HG03521 (cell line): ENCODE data around the gene OARD1.

Experiments
- ATAC-seq: cut with Tn5 transposase; IDR thresholded peaks from one replicate; pipeline ENCODE4 v1.9.1; 2021; ENCODE audit warnings: mild to moderate bottlenecking, moderate library complexity; ENCODE audit not compliant: unreplicated experiment

The OARD1 gene

DNA sequence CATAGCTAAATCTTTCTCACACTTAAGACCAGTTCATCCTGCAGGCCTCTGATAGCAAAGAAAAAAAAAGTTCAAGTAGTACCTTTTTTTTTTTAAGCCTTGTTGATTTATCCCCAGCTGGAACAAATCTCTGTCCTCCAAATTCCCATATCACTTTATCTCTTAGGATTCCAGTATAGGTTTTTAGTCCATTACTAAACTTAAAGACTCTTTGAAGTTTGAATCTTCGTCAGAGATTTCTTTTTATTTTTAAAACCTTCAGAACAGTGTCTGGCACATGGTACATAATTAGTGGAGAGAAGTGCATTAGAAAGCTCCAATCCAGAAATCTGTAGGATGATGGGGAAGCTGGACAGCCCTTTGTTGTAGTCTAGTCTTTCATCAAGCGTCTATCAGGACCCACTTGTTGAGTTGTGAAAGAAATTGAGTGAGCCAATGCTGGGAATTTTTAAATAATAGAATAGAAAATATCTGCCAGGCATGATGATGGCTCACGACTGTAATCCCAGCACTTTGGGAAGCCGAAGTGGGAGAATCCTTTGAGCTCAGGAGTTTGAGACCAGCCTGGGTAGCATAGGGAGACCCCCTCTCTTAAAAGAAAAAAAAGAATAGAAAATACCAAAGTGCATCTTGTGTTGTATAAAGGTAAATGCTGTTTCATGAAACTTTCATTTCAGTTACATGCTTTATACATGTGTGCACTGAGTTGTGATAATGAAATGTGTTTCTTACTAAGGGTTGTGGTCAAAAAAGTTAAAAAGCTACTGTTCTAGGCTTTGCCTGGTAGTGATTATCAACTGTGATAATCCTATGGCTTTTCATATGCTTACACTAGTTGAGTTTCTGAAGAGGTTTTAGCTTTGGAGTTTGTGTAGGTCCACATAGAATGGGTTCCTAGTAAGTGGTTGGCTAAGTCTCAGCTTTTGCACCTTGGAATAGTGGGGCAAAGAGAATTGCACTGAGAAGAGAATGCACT lies 3.8 kb upstream of the OARD1 start:
- ATAC-seq = no peak

DNA sequence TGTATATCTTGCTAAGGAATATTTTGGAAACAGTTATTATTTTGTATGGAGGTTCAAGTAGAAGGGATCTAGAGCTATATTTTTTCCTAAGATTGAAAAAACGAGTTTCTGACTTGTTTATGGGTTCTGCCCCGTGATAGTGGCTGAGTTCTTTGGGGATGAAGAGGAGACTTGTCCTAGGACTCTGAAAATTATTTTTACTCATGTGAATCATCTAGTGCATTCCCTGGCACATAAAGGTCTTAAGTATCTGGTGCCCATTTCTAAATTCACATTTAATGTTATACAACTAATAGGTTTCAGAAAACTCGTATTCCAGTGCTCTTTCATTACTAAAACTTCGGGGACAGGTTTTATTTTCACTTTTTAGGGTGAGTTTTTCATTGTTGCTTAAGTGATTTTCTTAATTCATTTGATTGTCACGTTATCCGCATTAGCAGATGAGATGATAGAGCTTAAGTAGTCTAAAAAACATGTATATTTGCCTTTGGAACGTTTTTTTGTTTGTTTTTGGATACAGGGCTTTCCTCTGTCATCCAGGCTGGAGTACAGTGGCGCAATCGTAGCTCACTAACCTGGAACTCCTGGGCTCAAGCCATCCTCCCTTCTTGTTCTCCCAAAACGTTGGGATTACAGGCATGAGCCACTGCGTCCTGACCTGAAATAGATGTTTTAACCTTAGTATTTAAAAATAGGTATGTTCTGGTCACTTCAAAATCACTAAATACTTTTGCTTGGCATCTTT lies 2.7 kb upstream of the OARD1 start:
- no peak for ATAC-seq

DNA sequence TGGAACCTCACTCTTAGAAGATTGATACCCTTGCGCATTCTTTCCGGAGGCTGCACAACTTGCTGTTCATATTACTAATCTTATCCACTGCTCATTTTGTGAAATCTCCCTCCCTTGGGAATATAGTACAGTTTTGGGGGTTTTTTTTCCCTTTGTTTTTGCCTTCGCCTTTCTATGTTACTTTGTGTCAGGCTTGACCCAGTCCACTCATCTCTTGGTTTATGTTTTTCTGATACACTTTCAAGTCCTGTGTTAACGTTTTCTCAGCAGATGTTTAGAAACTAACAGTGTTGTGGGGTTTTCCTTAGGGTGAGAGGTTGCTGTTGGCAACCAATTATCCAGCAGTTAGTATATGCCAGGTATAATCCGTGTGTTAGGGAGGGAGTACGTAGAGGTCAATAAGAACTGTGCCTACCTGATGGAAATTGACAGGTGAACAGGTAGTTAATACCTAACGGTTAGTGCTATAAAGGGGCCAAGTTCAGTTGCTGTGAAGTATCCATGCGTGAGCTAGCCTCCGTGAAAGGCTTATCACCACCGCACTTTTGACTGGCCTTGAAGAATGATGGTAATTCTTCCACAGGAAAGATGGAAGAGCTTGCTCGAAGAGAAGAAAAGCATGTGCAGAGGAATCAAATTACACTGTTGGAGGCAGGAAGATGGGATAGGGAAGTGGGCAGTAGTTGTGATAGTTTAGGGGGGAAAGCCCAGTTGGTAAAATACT lies 2.0 kb upstream of the OARD1 start:
- ATAC-seq = no peak

DNA sequence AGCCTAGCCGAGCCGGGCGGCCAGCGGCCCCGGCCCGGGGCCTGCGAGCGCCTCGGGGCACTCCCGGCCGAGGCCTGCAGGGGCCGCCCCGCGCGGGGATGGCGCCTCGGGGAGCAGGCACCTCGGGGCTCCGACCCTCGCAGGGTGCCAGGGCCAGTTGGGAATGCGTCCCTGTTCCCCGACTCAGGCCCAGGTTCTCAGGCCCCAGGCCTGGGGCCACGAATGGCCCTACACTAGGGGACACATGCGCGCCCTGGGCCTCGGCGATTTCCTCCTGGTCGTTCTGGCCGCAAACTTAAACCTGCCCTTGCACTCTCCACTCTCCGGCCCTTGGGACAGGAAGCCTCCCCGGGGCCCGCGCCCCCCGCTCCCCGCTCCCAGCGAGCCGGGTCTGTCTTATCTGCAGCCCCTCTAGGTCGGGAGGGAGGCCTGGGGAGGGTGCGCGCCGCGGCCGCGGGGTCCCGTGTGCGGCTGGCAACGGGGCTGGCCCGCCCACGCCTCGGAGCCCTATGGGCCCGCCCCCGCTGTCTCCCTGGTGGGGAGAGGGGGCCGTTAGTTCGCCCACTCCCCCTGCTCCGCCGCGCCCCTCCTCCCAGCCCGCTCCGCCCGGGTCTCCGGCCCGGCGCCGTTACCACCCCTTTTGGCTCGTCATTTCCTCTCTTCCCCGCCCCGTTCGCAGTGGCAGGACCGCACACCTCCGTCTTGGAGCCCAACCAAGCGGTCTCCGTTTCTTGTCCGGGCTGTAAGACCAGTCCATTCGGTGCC lies 1.2 kb upstream of the OARD1 start:
- ATAC-seq = peak; percentile 28

DNA sequence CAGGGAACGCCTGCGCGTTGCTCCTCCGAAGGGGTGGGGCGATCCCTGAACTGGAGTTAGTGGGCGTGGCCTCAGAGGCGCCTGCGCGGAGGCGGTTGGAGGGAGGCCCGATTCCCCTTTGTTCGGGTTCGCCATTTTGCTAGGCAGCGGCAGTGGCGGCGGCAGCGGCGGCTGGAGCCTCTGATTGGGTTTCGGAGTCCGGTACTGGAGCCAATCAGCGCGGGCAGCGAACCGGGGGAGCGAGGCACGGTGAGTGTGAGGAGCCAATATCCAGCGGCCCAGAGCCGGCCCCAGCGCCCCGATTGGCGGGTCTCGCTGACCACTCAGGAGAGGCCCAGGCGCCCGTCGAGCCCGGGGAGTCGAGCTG lies 663 bp upstream of the OARD1 start, which contains the start of gene NFYA:
Gene NFYA, plus strand, starts transcription at position 139 of the 367 bp plus-strand sequence. CDS start 6,116 bp downstream, outside the sequence.
- ATAC-seq = peak; percentile 57

DNA sequence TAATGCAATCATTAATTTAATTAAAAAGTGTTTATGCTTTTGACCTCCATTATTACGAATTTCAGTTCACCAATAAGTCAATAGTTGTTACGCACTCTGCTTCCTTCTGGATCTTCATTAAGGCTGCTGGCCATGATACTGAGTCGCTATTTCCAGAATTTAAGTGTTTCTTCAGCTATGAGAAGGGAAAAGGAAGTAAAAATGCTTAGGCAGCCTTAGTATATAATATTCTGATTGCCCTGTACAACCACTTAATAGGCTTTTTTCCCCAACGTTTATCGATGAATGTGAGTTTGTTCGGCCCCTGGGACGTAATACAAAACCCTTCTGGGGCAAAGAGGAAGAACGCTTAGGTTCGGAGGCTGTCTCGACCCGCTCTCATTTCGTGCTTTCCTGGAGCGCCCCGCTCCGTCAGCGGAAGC lies 644 bp downstream of the OARD1 start:
- ATAC-seq = peak; percentile 5

DNA sequence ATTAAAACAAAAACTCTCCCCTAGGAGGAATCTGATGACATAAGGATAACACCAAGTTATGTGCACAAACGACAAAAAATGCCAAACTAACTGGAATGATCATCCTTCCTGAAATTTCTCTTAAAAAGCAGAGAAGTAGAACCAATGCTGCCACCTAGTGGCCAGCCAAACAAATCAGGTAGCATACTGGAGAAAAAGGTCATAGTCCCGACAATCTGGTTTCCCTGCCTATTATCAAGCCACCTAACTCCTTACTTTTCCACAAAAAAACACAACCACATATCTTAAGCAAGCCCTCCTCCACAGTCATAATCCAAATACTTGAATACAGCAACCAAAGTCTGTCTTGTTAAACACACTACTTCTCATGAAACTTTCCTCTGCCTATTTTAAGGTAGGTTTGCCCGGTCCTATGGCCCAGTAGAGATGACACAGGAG lies 5.3 kb downstream of the OARD1 start:
- ATAC-seq = no peak

DNA sequence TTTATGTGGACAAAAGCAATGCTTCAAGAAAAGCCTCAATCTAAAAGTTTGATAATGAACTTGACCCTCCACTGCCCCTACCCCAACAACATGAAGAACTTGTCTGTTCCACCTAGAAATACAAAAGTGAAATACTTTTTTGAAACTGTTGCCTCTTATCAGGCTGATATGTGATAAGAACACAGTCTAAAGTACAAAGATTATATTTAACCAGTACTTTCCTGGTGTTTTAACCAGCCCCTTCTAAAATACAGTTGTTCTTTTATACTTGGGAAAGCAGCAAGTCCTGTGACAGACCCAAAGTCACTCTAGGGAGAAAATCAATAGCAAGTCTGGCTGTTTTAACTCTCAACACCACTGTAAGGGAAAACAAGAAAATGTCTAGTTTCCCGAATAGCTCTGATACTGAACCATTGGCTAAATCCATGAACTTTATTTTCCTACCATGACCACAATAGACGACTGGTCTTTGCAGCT lies 6.6 kb downstream of the OARD1 start:
- ATAC-seq = no peak

DNA sequence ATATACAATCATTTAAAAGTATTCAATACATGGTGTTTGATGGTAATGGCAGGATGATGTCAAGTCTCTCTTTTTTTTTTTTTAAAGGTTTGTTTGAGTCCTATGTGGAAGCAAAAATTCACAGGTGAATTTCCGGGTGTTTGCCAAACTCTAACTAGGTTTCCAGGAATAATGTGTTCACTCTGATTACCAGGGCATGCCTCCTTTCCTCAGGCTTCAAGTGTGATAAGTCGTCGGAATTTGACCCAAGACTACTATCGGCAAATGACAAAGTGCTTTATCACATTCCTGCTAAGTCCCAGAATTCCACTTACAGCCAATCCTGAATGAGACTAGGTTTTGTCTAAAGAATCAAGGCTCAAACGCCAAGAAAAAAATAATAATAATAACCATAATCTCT lies 7.3 kb downstream of the OARD1 start:
- ATAC-seq = no peak

DNA sequence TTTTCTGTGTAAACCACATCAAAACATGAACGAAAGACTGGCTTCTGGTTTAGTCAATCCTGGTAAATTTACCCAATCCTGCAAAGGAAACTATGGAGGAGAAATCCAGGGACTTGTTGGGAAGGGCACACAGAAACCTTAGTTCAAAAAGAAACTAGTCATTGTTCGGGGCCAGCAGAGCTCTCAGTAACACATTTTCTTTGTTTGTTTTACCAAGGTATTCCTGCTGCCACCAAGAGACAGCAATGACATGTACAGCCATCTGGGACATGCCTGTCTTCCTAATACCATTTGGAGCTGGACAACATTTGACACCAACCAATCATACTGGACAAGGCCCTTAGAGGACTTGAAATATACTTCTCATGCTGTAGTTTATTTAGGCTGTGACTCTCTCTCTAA lies 8.3 kb downstream of the OARD1 start:
- no peak for ATAC-seq

DNA sequence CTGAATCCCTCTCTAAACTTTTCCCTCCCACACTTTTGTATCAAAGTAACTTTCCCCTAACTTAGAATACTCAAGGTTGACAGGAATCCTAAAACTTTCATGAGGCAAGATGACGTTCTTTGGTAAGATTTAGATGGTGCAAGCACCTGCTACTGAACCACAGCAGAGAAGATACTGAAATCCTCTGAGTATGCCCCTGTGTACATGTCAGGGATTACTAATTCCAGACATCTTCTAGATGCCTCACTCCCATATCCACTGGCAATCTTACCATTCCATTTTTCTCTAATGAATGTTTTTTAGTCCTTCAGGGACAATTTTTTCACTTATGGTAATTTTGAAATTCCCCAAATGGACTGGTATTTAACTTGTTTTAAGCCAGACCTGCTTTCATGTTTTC lies 10.1 kb downstream of the OARD1 start:
- ATAC-seq = no peak

DNA sequence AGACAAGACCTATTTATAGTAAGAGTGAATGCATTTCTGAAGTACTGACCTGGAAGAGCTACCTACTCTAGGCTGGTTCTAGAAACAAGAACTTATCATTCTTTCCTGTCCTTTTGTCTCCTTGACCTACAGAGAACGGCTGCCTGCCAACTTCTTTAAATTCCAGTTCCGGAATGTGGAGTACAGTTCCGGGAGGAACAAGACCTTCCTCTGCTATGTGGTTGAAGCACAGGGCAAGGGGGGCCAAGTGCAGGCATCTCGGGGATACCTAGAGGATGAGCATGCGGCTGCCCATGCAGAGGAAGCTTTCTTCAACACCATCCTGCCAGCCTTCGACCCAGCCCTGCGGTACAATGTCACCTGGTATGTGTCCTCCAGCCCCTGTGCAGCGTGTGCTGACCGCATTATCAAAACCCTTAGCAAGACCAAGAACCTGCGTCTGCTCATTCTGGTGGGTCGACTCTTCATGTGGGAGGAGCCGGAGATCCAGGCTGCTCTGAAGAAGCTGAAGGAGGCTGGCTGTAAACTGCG lies 10.9 kb downstream of the OARD1 start:
- ATAC-seq = no peak

DNA sequence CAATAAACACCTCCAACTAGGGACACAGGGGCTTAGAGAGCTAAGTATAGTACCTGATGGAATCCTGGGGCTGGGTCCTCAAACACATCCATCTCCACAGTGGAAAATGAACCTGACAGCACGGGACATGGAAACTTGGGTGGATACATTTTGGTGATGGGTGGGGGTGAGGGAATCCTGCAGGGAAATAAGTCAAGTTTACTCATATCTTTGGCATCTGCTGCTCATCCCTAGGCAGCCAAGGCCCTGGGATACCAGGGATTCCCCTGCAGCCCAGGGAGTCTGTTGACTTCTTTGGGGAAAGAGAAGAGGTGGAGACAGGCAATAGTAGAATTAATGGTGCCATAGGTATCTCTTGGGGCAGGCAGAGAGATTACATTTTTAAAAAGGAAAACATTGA lies 12.6 kb downstream of the OARD1 start:
- no peak for ATAC-seq

DNA sequence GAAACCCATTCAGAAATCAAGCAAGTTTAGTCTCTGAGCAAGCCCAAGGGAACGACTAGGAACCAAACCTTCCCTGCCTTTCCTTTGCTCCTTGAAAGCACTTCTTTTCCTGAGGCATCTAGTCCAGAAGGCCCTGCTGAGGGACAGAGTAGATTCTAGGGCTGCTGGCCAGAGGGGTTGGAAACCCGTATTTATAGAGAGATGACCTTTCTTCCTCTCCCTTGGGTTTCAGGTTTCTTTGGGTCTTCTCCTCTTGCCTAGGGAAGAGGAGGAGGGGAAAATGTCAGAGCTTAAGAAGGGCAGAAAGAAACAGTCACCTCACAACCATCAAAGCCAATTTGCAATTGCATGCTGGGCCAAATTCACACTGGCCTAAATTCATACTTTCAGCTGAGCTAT lies 13.4 kb downstream of the OARD1 start:
- no peak for ATAC-seq

DNA sequence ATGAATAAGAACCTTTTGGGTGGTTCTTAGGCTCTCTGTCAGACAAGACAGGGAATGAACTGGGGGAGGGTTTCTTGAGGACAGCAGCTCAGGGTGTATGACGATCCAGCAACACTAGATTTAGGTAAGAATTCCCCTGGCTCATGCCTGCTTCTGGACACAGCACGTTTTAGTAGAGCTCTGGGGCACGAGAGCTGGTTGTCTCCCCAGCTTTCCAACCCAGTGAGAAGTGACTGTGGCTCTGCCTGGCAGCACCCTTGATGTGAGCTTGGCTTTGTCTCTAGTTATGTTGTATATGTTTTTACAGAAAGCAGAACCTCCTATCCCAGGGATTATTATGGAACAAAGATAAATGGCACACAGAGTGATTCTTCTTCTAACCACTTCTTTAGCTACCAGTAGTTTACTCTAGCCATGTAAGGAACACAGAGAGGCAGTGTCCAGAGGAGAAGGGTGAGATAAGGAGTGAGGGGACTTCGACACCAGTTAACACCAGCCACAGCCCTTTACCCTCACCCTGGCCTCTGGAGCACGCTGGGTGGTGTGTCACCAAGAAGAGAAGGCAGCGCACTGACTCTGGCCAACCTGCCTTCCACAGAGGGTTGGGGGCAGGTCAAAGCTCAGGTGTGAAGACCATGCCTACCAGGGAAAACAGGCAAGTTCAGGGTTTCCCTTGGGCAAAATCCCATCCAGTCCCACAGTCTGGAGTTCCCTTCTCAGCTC lies 15.2 kb downstream of the OARD1 start:
- ATAC-seq = no peak

DNA sequence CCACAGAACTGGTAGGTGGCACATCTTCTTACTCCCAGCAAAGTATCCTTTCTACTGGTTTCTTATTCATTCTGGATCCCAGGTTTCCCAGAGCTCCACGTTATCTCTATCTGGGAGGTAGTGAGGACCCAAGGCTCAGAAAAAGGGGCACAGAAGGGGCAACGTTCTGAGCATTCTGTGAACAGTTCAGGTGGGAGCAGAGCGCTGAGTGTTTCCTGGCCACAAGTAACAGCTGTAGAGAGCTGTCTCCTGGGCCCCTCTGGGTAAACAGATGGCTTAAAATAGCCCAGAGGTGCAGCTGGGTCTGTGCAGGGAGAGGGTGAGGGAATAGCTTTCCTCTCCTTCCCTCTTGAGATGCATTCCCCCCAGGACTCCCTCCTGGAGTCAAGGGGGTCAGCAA lies 17.0 kb downstream of the OARD1 start:
- ATAC-seq = no peak

DNA sequence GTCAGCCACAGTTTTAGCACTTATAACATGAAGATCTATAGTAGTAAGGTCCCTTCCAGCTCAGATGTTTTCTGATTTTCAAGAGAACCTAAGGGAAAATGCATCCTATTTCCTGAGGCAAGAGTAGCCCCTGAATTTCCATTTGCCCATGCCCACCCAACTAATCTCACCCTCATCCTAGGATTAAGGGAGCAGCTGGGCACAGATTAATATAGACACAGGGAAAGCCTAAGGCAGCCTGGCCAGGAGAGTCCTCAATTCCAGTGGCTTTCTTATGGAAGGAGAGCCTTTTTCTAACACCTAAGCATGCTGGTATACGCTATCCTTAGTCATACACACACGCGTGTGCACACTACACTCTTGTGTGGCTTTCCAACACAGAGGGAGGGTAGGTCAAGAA lies 17.6 kb downstream of the OARD1 start:
- ATAC-seq = no peak

DNA sequence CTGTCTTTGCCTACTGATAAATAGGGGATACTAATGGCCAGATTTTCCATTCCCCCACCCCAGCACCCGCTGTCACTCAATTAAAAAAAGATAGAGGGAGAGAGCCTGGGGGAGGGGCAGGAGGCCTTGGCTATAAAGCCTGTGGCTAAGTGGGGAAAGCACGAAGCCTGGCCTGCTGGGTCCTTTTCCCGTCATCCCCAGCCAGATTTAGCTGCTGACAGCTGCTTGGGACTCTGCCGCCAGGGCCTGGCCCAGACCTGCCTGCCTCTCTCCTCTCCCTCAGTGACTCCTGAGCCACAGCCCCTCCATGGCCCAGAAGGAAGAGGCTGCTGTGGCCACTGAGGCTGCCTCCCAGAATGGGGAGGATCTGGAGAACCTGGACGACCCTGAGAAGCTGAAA lies 19.1 kb downstream of the OARD1 start, which contains the start of gene APOBEC2:
Gene APOBEC2, plus strand, starts transcription at position 162 of the 400 bp plus-strand sequence. Its CDS starts 146 bp downstream, at position 308.
- ATAC-seq = no peak

DNA sequence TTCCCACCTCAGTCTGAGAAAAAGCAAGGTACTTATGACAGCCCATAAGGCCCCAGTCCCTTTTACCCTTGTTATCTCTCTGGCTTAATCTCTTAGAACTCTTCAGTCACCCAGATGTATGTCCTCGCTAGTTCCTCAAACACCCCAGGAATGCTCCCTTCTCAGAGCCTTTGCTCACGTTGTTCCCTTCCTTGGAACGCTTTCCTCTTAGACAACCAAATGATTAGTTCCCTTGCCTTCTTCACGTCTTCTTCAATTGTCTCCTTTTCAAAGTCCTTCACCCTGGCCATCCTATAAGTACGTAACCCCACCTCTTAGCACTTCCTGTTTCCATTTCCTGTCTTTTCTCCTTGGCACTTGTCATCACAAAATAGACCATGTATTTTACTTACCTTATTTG lies 20.3 kb downstream of the OARD1 start:
- no peak for ATAC-seq
